ENCODE measurements around the gene PLCL1. TPM values are rescaled to one million over a fixed set of nuclear protein-coding genes. Genes with fewer than 3 reads are reported as not detected.
A peak's percentile ranks its signal among the peaks of the same experiment; 100 is the strongest.

PLCL1 gene
- total and polyA plus RNA-seq, 5 experiments from 2014 or later, result 3.0 to 8.8 (median 4.8) TPM

DNA sequence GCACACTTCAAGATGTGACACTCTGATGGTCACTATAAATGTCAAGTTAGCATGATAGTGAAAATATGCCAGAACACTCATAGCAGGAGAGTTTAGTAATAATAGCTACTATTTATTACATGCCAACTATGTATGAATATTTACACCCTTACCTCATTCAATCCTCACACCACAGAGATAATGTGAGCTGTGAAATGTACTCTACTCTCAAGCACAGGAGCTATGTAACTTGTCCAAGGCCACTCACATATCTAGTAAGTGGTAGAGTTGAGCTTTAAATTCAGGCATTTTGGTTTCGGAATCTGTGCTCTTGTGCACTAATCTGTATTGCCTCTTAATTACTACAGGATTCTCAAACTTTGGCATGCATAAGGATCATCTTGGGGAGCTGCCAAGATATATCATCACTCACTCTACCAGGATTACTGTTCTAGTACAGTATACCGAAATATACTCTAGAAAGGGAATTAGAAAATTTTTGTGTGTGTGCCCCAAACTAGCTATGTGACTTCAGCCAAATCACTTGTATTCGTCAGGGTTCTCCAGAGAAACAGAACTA is 154.3 kb downstream of the PLCL1 start:
- Mint-ChIP-seq H3K4me1 (peaks cover 9 to 32% (median 21%) of the 10 kb centered on the region in 4 donors), H3K4me3 (no peak overlapping the region), H3K9me3 (peaks cover 10 to 32% (median 14%) of the 10 kb centered on the region in 9 donors), H3K27me3 (no peaks in the 10 kb centered on the region), H3K36me3 (peaks cover 0 to 42% (median 27%) of the 10 kb centered on the region in 3 donors), H3K27ac (no peak overlapping the region)
- POLR2A ChIA-PET, result no interaction called here
- no peak for ATAC-seq
- no peak for DNase-seq

DNA sequence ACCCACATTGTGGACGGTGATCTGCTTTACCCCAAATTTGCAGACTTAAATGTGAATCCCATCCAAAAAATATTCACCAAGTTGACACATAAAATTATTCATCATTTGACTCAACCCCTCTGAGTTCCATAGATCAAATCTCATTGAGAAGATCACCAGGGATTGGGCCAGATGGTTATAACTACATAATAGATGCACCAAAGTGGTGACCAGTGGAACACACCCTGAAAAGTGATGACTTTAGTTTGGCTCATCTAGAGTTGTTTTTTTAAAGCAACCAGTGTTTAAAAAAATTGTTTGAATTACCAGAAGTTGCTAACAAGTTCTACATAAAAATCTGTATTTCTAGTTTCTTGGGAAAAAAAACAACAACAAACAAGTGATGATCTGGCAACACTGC is 155.0 kb downstream of the PLCL1 start:
- Mint-ChIP-seq H3K36me3 (peaks cover 0 to 50% (median 32%) of the 10 kb centered on the region in 3 donors), H3K4me1 (peaks cover 6 to 25% (median 14%) of the 10 kb centered on the region in 4 donors), H3K4me3 (no peak overlapping the region), H3K27ac (no peak overlapping the region), H3K9me3 (peaks cover 13 to 34% (median 21%) of the 10 kb centered on the region in 9 donors), H3K27me3 (no peaks in the 10 kb centered on the region)
- ATAC-seq (no peak), DNase-seq (no peak)
- POLR2A ChIA-PET, result interaction anchor here (1.3 kb wide), 1 partner anchor 12 kb away, joined by 5 read pairs; no protein-coding TSS in a partner anchor

DNA sequence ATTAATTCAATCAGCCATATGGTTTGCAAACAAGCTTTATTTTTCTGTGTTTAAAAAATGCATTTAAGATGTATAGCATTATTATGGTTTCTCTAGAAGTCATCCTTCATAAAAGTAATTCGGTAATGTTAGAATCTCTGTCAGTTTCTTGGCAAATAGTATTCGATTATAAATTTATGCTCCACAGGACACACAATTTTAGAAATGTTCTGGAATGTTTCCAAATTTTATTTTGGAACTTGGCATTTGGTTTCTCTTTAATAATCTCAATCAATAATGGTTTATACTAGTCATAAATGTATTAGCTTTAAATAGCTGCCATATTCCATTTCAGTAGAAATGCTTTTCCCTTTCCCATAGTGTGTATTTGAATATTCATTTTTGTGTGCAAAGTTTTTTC is 156.4 kb downstream of the PLCL1 start:
- Mint-ChIP-seq H3K4me1 (peaks cover 3 to 12% (median 5%) of the 10 kb centered on the region in 4 donors), H3K9me3 (peaks cover 21 to 45% (median 35%) of the 10 kb centered on the region in 9 donors), H3K27ac (no peak overlapping the region), H3K27me3 (no peaks in the 10 kb centered on the region), H3K36me3 (peaks cover 4 to 61% (median 46%) of the 10 kb centered on the region in 3 donors), H3K4me3 (no peak overlapping the region)
- POLR2A ChIA-PET, result no interaction called here
- ATAC-seq (no peak), DNase-seq (no peak)

DNA sequence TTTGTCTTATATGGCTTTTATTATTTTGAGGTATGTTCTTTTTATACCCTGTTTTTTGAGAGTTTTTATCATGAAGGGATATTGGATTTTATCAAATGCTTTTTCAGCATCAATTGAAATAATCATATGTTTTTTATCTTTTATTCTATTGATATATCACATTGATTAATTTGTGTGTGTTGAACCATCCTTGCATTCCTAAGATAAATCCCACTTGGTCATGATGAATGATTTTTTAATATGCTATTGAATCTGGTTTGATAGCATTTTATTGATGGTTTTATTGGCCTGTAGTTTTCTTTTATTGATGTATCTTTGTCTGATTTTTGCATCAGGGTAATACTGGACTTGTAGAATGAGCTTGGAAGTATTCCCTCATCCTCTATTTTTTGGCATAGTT is 160.3 kb downstream of the PLCL1 start:
- ATAC-seq, result no peak
- H3K9me3 Mint-ChIP-seq, result peaks cover 21 to 39% (median 36%) of the 10 kb centered on the region in 9 donors
- POLR2A ChIA-PET, result no interaction called here

DNA sequence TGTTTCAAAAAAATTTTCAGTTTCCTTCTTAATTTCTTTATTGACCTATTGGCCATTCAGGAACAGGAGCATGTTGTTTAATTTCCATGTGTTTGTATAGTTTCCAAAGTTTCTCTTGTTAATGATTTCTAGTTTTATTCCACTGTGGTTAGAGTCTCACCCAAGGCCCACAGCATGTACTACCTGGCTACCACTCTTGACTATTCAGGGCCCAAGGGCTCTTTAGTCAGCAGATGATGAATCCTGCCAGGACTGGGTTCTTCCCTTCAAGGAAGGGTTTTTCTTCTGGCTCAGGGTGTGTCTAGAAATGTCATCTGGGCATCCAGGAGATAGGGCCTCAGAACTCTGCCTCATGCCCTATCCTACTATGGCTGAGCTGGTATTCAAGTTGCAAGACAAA is 161.4 kb downstream of the PLCL1 start:
- no peak for DNase-seq
- ATAC-seq, result no peak
- POLR2A ChIA-PET, result no interaction called here
- Mint-ChIP-seq H3K27me3 (no peaks in the 10 kb centered on the region), H3K9me3 (peaks cover 21 to 39% (median 36%) of the 10 kb centered on the region in 9 donors), H3K27ac (no peak overlapping the region), H3K4me1 (peaks cover 0 to 4% (median under 1%) of the 10 kb centered on the region in 4 donors), H3K36me3 (peaks cover 4 to 47% (median 34%) of the 10 kb centered on the region in 3 donors), H3K4me3 (no peak overlapping the region)

More for the DNA sequence above, 160.3 kb downstream of the PLCL1 start:
- Mint-ChIP-seq H3K27ac (no peak overlapping the region), H3K4me3 (no peak overlapping the region), H3K36me3 (peaks cover 4 to 47% (median 39%) of the 10 kb centered on the region in 3 donors), H3K4me1 (peaks cover 0 to 4% (median under 1%) of the 10 kb centered on the region in 4 donors), H3K27me3 (no peaks in the 10 kb centered on the region)
- DNase-seq, result no peak

DNA sequence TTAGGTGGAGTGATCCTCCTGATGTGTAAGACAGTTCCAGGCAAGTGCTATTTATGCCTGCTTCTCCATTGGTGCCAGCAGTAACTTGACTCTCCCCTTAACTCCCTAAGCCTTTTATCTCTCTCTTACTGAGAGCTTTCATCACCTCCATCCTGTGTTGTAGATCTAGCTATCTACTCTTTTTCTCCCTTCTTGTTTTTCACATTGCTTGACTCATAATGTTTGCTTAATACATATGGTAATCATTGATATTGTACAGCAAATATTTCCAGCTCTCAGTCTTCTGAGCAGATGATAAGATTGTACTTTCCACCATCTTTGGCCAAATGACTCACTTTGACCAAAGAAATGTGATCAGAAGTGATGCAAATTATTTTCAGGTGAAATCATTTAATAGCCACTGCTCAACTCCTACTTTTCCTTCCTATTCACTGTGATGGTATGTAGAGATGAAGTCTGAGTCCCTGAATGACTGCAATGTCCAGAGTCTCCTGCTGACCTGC is 165.0 kb downstream of the PLCL1 start:
- Mint-ChIP-seq H3K9me3 (peaks cover 7 to 19% (median 15%) of the 10 kb centered on the region in 9 donors), H3K36me3 (peaks cover 4 to 24% (median 18%) of the 10 kb centered on the region in 3 donors), H3K27me3 (no peaks in the 10 kb centered on the region), H3K4me1 (peaks cover 0 to 2% (median 0%) of the 10 kb centered on the region in 4 donors), H3K27ac (no peak overlapping the region), H3K4me3 (no peak overlapping the region)
- no peak for ATAC-seq
- POLR2A ChIA-PET, result no interaction called here
- DNase-seq, result no peak

DNA sequence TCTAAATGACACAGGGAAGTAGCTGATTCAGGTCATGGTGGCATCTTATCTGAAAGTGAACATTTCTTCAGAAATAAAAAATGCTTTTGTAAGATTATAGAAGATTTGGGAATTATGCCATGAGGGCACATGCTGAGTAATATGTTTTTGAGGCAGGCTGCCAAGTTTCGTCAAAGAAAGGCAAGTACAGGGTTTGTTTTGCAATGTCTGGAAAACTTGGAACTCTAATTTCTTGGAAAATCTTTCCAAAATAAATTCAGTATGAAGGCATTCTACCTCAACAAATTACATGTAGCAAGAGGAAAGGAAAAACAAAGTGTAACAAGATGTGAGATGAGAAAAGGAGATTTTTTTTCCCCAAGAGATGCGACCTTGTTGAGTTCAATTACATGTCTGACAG is 167.7 kb downstream of the PLCL1 start:
- peaks cover 0 to 3% (median 0%) of the 10 kb centered on the region in 9 donors for H3K9me3 Mint-ChIP-seq
- POLR2A ChIA-PET, result no interaction called here

DNA sequence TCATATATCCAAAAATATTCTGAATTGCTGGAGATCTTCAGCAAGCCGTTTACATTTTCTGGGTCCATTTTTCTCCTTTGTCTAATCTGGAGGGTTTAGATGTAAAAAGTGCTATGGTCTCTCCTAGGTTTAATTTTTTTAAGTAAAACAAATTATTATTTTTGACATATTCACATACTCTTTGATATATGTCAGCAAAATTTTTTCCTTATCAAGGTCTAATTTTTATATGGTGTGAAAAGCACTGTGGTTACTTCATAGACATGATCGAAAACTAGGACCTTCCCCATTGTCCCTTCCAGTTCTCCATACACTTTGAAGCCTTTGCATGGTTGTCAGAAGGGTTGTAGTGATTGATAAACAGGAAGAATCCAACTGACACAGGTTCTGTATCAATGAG is 168.2 kb downstream of the PLCL1 start:
- Mint-ChIP-seq H3K27me3 (peaks cover 0 to 3% (median 0%) of the 10 kb centered on the region in 5 donors), H3K36me3 (peaks cover 0 to 8% (median 0%) of the 10 kb centered on the region in 3 donors), H3K4me3 (no peak overlapping the region), H3K27ac (no peak overlapping the region), H3K4me1 (peaks cover 0 to 2% (median 0%) of the 10 kb centered on the region in 4 donors), H3K9me3 (peaks cover 0 to 3% (median 0%) of the 10 kb centered on the region in 9 donors)
- DNase-seq (no peak), ATAC-seq (no peak)
- POLR2A ChIA-PET, result no interaction called here

More for the DNA sequence above, 167.7 kb downstream of the PLCL1 start:
- Mint-ChIP-seq H3K4me1 (peaks cover 0 to 2% (median 0%) of the 10 kb centered on the region in 4 donors), H3K4me3 (no peak overlapping the region), H3K27ac (no peak overlapping the region), H3K27me3 (peaks cover 0 to 3% (median 0%) of the 10 kb centered on the region in 5 donors), H3K36me3 (peaks cover 0 to 4% (median 0%) of the 10 kb centered on the region in 3 donors)
- no peak for DNase-seq
- ATAC-seq, result no peak

DNA sequence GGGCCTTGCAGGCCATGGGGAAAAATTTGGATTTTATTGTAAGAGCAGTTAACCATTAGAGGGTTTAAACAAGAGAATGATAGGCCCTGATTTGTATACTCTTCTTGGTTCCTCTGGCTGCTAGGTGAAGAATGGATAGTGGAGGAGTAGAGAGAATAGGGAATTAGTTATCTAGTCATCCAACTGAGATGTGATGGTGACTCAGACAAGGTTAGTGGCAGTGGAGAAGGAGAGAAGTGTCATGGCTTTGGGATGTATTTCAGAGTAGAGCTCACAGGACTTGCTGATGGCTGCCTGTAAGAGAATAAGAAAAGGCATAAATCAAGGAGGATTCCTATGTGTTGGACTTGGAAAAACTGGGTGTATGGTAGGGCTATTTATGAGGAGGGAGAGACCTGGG is 169.4 kb downstream of the PLCL1 start:
- Mint-ChIP-seq H3K36me3 (peaks cover 0 to 10% (median 0%) of the 10 kb centered on the region in 3 donors), H3K27me3 (peaks cover 0 to 3% (median 0%) of the 10 kb centered on the region in 5 donors), H3K4me3 (no peak overlapping the region), H3K4me1 (peaks cover 0 to 2% (median 0%) of the 10 kb centered on the region in 4 donors), H3K9me3 (peaks cover 0 to 3% (median 0%) of the 10 kb centered on the region in 9 donors), H3K27ac (no peak overlapping the region)
- no peak for ATAC-seq
- no peak for DNase-seq
- POLR2A ChIA-PET, result no interaction called here

DNA sequence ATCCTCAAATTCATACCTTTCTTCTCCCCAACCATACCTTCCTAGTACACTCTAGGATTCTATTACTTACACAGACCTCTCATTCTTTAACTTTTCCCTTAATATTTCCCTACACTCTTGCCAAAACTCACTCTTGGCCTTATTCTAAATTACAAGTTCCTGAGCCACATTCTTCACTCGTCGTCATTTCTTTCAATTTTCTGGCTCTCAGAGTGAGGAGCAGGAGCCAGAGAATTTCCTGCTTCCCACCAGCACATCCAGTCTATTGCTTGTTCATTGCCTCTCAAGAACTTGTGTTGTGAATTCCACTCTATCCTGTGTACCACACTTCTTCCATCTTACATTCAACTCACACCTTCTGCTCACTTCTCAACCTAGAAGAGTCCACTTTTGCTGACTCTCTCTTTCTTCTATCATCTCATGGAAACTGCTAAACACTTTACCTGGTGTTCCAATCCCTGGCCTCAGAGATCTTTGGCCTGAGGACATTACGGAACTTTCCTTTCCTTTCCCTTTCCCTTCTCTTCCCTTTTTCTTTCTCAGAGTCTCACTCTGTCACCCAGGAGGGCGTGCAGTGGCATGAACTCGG is 171.6 kb downstream of the PLCL1 start:
- POLR2A ChIA-PET, result no interaction called here
- Mint-ChIP-seq H3K27me3 (peaks cover 0 to 3% (median 0%) of the 10 kb centered on the region in 5 donors), H3K27ac (peak overlapping the region in 2 of 10 donors; percentile 5 to 61), H3K9me3 (peaks cover 0 to 2% (median 0%) of the 10 kb centered on the region in 9 donors), H3K4me1 (peaks cover 0 to 8% (median 3%) of the 10 kb centered on the region in 4 donors), H3K4me3 (no peak overlapping the region), H3K36me3 (peaks cover 0 to 13% (median 2%) of the 10 kb centered on the region in 3 donors)
- DNase-seq, result no peak
- ATAC-seq, result no peak

DNA sequence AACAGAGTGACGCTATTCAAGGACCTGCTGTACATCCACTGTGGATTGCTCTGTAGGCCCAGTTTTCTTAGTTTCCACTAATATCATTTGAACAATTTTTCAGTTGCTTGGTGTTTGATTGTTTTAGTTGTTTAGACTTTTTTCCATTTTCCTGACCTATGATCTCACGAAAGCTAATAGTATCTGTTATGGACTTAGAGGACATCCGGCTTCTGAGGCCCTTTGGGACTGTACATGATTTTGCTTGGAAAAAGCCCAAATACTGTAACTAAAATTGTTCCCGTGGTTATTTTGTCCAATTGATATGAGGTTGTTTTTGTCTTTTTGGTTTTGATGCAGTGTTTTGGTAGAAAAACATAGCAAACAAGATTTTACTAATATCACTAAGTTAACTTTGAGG is 174.6 kb downstream of the PLCL1 start:
- no peak overlapping the region for H3K27ac Mint-ChIP-seq
- POLR2A ChIA-PET, result no interaction called here
- H3K4me3 Mint-ChIP-seq, result no peak overlapping the region
- peaks cover 0 to 8% (median 3%) of the 10 kb centered on the region in 4 donors for H3K4me1 Mint-ChIP-seq
- no peak for ATAC-seq
- H3K27me3 Mint-ChIP-seq, result peaks cover 0 to 3% (median 0%) of the 10 kb centered on the region in 5 donors
- peaks cover 0 to 13% (median 2%) of the 10 kb centered on the region in 3 donors for H3K36me3 Mint-ChIP-seq
- DNase-seq, result no peak
- H3K9me3 Mint-ChIP-seq, result peaks cover 0 to 2% (median 0%) of the 10 kb centered on the region in 9 donors

DNA sequence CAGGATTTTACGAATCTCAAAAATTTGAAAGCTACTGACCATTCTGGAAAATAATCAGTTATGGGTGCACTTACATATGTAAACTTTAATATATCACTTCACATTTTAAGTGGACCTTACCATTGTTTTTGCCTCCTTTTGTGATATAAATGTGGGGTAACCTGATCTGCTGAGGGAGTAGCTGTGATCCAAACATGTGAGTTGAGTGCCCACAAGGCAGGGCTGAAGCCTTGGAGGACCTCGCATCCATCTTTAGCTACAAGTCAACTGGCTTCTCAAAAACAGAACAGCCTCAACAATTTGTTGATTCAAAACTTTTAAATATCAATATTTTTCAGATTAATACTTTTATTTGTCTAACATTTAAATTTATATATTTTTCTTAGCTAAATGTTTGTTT is 178.2 kb downstream of the PLCL1 start:
- Mint-ChIP-seq H3K9me3 (no peaks in the 10 kb centered on the region), H3K27ac (no peak overlapping the region), H3K27me3 (no peaks in the 10 kb centered on the region), H3K4me3 (no peak overlapping the region), H3K4me1 (peaks cover 0 to 6% (median 3%) of the 10 kb centered on the region in 4 donors), H3K36me3 (peaks cover 0 to 10% (median 2%) of the 10 kb centered on the region in 3 donors)
- POLR2A ChIA-PET, result no interaction called here
- ATAC-seq (no peak), DNase-seq (no peak)

DNA sequence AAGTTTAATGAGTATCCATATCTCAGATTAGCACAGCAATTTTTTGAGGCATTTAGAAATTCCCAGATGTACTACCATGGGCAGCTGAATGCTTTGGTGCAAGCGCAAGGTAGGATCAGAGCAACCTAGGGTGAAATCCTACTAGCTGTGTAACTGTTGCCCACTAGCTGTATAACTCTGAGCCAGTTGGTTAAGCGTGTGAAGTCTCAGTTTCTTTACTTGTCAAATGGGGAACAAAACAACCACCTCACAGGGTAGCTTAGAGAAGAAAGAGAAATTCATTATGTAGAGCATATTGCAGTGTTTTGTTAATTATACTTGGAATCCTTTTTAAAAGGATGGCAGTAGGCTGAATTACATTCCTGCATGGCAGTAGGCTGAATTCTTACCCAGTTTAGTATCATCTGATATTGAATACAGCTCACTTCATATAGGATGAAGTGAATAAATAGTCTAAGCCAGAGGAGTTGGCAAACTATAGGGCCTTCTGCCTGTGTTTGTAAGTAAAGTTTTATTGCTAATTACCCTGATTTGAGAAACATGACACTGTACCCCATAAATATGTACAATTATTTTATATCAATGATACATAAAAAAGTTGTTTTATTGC is 180.7 kb downstream of the PLCL1 start:
- Mint-ChIP-seq H3K4me1 (peaks cover 0 to 1% (median under 1%) of the 10 kb centered on the region in 4 donors), H3K27me3 (no peaks in the 10 kb centered on the region), H3K9me3 (peaks cover 0 to 14% (median 5%) of the 10 kb centered on the region in 9 donors), H3K36me3 (peaks cover 0 to 10% (median 0%) of the 10 kb centered on the region in 3 donors), H3K4me3 (no peak overlapping the region), H3K27ac (no peak overlapping the region)
- no peak for DNase-seq
- POLR2A ChIA-PET, result interaction anchor here (0.6 kb wide), 1 partner anchor 196 kb away, joined by 3 read pairs; no protein-coding TSS in a partner anchor
- ATAC-seq, result no peak

Measured in naive thymus-derived CD8-positive, alpha-beta T cell (primary cell).